CD14-positive monocyte (primary cell): ENCODE results near the gene MTA2. TPM values are rescaled to one million over a fixed set of nuclear protein-coding genes. Genes with fewer than 3 reads are reported as not detected.
"Not testable (repeated sequence)": the region's sequence is repeated elsewhere in the genome, so short reads cannot be mapped to it uniquely, and the experiment has no call there.

ENCODE experiments used
- DNase-seq, 3 donors: peaks; one replicate each; pipeline ENCODE4 v3.0.0-alpha.2; 2011 to 2022
- H2AFZ ChIP-seq: 2 replicates; pipeline ENCODE4 v1.6.0; 2012; ENCODE audit warnings: mild to moderate bottlenecking, low read depth, low read length, inconsistent platforms; ENCODE audit not compliant: insufficient read depth, poor library complexity, severe bottlenecking
- H3K27ac ChIP-seq, 2 donors: 1 replicate in 1 of 2; 2 replicates in 1 of 2; pipeline ENCODE4 v1.5.1; 2012 to 2013; ENCODE audit warnings: low read length in 2 of 2, control low read depth in 1 of 2, inconsistent platforms in 1 of 2, low read depth in 1 of 2, mild to moderate bottlenecking in 1 of 2
- H3K27me3 ChIP-seq, 2 donors: one replicate each; pipeline versions ENCODE4 v1.6.0 to v1.6.1; 2011 to 2013; ENCODE audit warnings: low read length in 2 of 2; ENCODE audit not compliant: control insufficient read depth in 2 of 2, insufficient read depth in 2 of 2
- H3K36me3 ChIP-seq, 2 donors: replicated peaks in 1 of 2; 1 replicate in 1 of 2; 2 replicates in 1 of 2; pipeline versions ENCODE4 v1.5.1 to v1.6.1; 2012 to 2013; ENCODE audit warnings: low read length in 2 of 2, control low read depth in 1 of 2, inconsistent platforms in 1 of 2, mild to moderate bottlenecking in 1 of 2; ENCODE audit not compliant: insufficient read depth in 2 of 2, control insufficient read depth in 1 of 2
- H3K4me1 ChIP-seq, 2 donors: 1 replicate in 1 of 2; 2 replicates in 1 of 2; pipeline versions ENCODE4 v1.5.1 to v1.6.1; 2012 to 2013; ENCODE audit warnings: low read length in 2 of 2, control low read depth in 1 of 2, inconsistent platforms in 1 of 2, mild to moderate bottlenecking in 1 of 2, moderate library complexity in 1 of 2; ENCODE audit not compliant: insufficient read depth in 2 of 2, control insufficient read depth in 1 of 2
- H3K4me2 ChIP-seq: replicated peaks from 2 replicates; pipeline ENCODE3; 2012; ENCODE audit warnings: low read length, moderate library complexity, mild to moderate bottlenecking; ENCODE audit not compliant: poor library complexity, severe bottlenecking; ENCODE audit errors: extremely low read depth
- H3K4me3 ChIP-seq, 3 experiments: fragments of 200-600 bp in 1 of 3; sonication (generic) in 1 of 3; replicated peaks in 1 of 3; 1 replicate in 2 of 3; 2 replicates in 1 of 3; pipeline ENCODE4 v1.5.1; 2011 to 2013; ENCODE audit warnings: low read length in 3 of 3, mild to moderate bottlenecking in 3 of 3, control low read depth in 2 of 3, low read depth in 2 of 3, inconsistent platforms in 1 of 3, moderate library complexity in 1 of 3
- H3K79me2 ChIP-seq: 2 replicates; pipeline ENCODE4 v1.6.0; 2012; ENCODE audit warnings: mild to moderate bottlenecking, control low read depth, inconsistent platforms, low read length, moderate library complexity; ENCODE audit not compliant: insufficient read depth
- H3K9ac ChIP-seq: 2 replicates; pipeline ENCODE4 v1.6.0; 2017; ENCODE audit warnings: low read length, mild to moderate bottlenecking; ENCODE audit not compliant: insufficient read depth, poor library complexity, severe bottlenecking
- H3K9me3 ChIP-seq, 2 donors: replicated peaks in 1 of 2; 1 replicate in 1 of 2; 2 replicates in 1 of 2; pipeline versions ENCODE4 v1.5.1 to v1.6.1; 2012 to 2013; ENCODE audit warnings: low read length in 2 of 2, control low read depth in 1 of 2; ENCODE audit not compliant: control insufficient read depth in 1 of 2, insufficient read depth in 1 of 2
- H4K20me1 ChIP-seq: 2 replicates; pipeline ENCODE4 v1.6.0; 2012; ENCODE audit warnings: mild to moderate bottlenecking, low read length, control low read depth, moderate library complexity; ENCODE audit not compliant: insufficient read depth
- H3K27ac Mint-ChIP-seq, 7 donors: one replicate each; pipeline ENCODE4 v1.8.0; 2020; ENCODE audit warnings: mild to moderate bottlenecking in 7 of 7, mixed read lengths in 7 of 7, moderate library complexity in 6 of 7, inconsistent platforms in 2 of 7
- H3K27me3 Mint-ChIP-seq, 3 donors: one replicate each; pipeline ENCODE4 v1.8.0; 2021 to 2022; ENCODE audit warnings: low read depth in 3 of 3, mild to moderate bottlenecking in 3 of 3, mixed read lengths in 3 of 3, moderate library complexity in 3 of 3, inconsistent platforms in 1 of 3
- H3K36me3 Mint-ChIP-seq, 2 donors: one replicate each; pipeline ENCODE4 v1.8.0; 2020; ENCODE audit warnings: mixed read lengths in 2 of 2, inconsistent platforms in 1 of 2, mild to moderate bottlenecking in 1 of 2
- H3K4me1 Mint-ChIP-seq: one replicate; pipeline ENCODE4 v1.8.0; 2020; ENCODE audit warnings: mild to moderate bottlenecking, mixed read lengths
- H3K4me3 Mint-ChIP-seq, 2 donors: one replicate each; pipeline ENCODE4 v1.8.0; 2020; ENCODE audit warnings: mild to moderate bottlenecking in 2 of 2, mixed read lengths in 2 of 2, moderate library complexity in 1 of 2
- H3K9me3 Mint-ChIP-seq, 7 donors: one replicate each; pipeline ENCODE4 v1.8.0; 2020 to 2022; ENCODE audit warnings: mixed read lengths in 7 of 7, mild to moderate bottlenecking in 6 of 7, moderate library complexity in 6 of 7, inconsistent platforms in 2 of 7
- CTCF ChIP-seq: fragments of 200-600 bp; IDR thresholded peaks from one replicate; pipeline ENCODE4 v1.8.0; 2022; ENCODE audit warnings: antibody characterized with exemption, mild to moderate bottlenecking
- WGBS: methylation state at CpG from one replicate; pipeline ENCODE4 v1.1.5; 2013; ENCODE audit warnings: missing lambda C conversion rate; ENCODE audit not compliant: insufficient coverage; 5-methylcytosine and 5-hydroxymethylcytosine counted together
- intact Hi-C, 2 donors: fragments of 100-400 bp; cut with micrococcal nuclease; formaldehyde crosslinking; loops; one replicate each; pipeline versions ENCODE4 v1.15.0 to v1.15.1; 2023
- polyA plus RNA-seq, 3 donors: library from polyadenylated mRNA; depleted of rRNA in 1 of 3; unstranded in 2 of 3; stranded (reverse) in 1 of 3; fragments of 300-500 nt in 2 of 3; fragments of >200 nt in 1 of 3; fragmentation: Illumina TruSeq in 2 of 3; gene quantifications; 1 replicate in 2 of 3; 2 replicates in 1 of 3; pipeline ENCODE4 v1.2.3, GENCODE V29; 2012 to 2021

The MTA2 gene
- polyA plus RNA-seq, 3 donors = 14.0 to 38.6 (median 17.6) TPM

GRCh38 chr11:62573006-62573591 lies 28.6 kb downstream of the MTA2 start:
- peak in 2 of 3 donors; percentile 15 to 25 for DNase-seq
- no peak for TF ChIP-seq CTCF
- H3K27me3 ChIP-seq = no peaks in the 10 kb centered on the region
- H3K27ac ChIP-seq = peak overlapping the region; percentile 77 to 83
- peak overlapping the region; percentile 99 for H2AFZ ChIP-seq
- WGBS = under 1% methylated on average over 33 of the region's 33 CpGs
- intact Hi-C loops = no loop called here
- Mint-ChIP-seq H3K9me3 (peaks cover 0 to 2% (median 0%) of the 10 kb centered on the region in 7 donors), H3K4me1 (peaks cover 44% of the 10 kb centered on the region), H3K27ac (peak overlapping the region; percentile 90 to 96 (median 94)), H3K4me3 (peak overlapping the region; percentile 95 to 99), H3K27me3 (peaks cover 0 to 2% (median 0%) of the 10 kb centered on the region in 3 donors), H3K36me3 (peaks cover 51 to 70% of the 10 kb centered on the region in 2 donors)
- H3K36me3 ChIP-seq = peaks cover 55 to 69% of the 10 kb centered on the region in 2 donors
- H3K4me3 ChIP-seq = peak overlapping the region; percentile 54 to 100 (median 91)
- peaks cover 22 to 29% of the 10 kb centered on the region in 2 donors for H3K4me1 ChIP-seq
- H3K79me2 ChIP-seq = peaks cover 76% of the 10 kb centered on the region
- peaks cover 42% of the 10 kb centered on the region for H4K20me1 ChIP-seq
- H3K9ac ChIP-seq = peak overlapping the region; percentile 85
- no peaks in the 10 kb centered on the region for H3K9me3 ChIP-seq
- H3K4me2 ChIP-seq = peak overlapping the region; percentile 89

- peaks cover 78% of the 10 kb centered on the region for H3K79me2 ChIP-seq
- H3K36me3 ChIP-seq = peaks cover 54 to 63% of the 10 kb centered on the region in 2 donors
- H3K4me3 ChIP-seq = peak overlapping the region in 1 of 3 experiments; percentile 100
Measured at GRCh38 chr11:62572431-62572830, 29.2 kb downstream of the MTA2 start.

GRCh38 chr11:62571493-62571892 lies 30.2 kb downstream of the MTA2 start:
- H3K9ac ChIP-seq, DNase-seq, H3K9me3 Mint-ChIP-seq, H3K4me3 Mint-ChIP-seq, H3K4me3 ChIP-seq, H3K27ac ChIP-seq, H3K4me2 ChIP-seq, H3K9me3 ChIP-seq, H2AFZ ChIP-seq, H3K27me3 Mint-ChIP-seq, H3K27me3 ChIP-seq, intact Hi-C loops: not testable (repeated sequence)
- H3K27ac Mint-ChIP-seq = peak overlapping the region in 4 of 7 donors; percentile 21 to 72 (median 44)
- H3K79me2 ChIP-seq = peaks cover 88% of the 10 kb centered on the region
- 100% methylated on average over 3 of the region's 5 CpGs for WGBS
- H3K36me3 Mint-ChIP-seq = peaks cover 50 to 70% of the 10 kb centered on the region in 2 donors
- peaks cover 54 to 63% of the 10 kb centered on the region in 2 donors for H3K36me3 ChIP-seq
- peaks cover 22 to 42% of the 10 kb centered on the region in 2 donors for H3K4me1 ChIP-seq
- H3K4me1 Mint-ChIP-seq = peaks cover 50% of the 10 kb centered on the region
- H4K20me1 ChIP-seq = peaks cover 53% of the 10 kb centered on the region

More at GRCh38 chr11:62572431-62572830, 29.2 kb downstream of the MTA2 start:
- peak overlapping the region; percentile 73 to 96 (median 93) for H3K27ac Mint-ChIP-seq
- H3K9me3 ChIP-seq = no peaks in the 10 kb centered on the region
- H3K27me3 ChIP-seq = no peaks in the 10 kb centered on the region
- no CpG with 5 or more reads among the region's 12 CpGs for WGBS
- H3K27ac ChIP-seq = peak overlapping the region in 1 of 2 donors; percentile 83
- H3K36me3 Mint-ChIP-seq = peaks cover 49 to 70% of the 10 kb centered on the region in 2 donors
- H3K4me2 ChIP-seq = peak overlapping the region; percentile 89
- peaks cover 46% of the 10 kb centered on the region for H3K4me1 Mint-ChIP-seq
- intact Hi-C loops = no loop called here
- H3K9ac ChIP-seq = peak overlapping the region; percentile 85
- peaks cover 22 to 34% of the 10 kb centered on the region in 2 donors for H3K4me1 ChIP-seq
- no peak for DNase-seq
- H3K27me3 Mint-ChIP-seq = peaks cover 0 to 2% (median 0%) of the 10 kb centered on the region in 3 donors
- H2AFZ ChIP-seq = no peak overlapping the region
- H3K4me3 Mint-ChIP-seq = peak overlapping the region; percentile 4 to 35
- peaks cover 0 to 2% (median 0%) of the 10 kb centered on the region in 7 donors for H3K9me3 Mint-ChIP-seq
- H4K20me1 ChIP-seq = peaks cover 43% of the 10 kb centered on the region
- TF ChIP-seq CTCF = no peak
